ENCODE results near the gene CASZ1.

DNA sequence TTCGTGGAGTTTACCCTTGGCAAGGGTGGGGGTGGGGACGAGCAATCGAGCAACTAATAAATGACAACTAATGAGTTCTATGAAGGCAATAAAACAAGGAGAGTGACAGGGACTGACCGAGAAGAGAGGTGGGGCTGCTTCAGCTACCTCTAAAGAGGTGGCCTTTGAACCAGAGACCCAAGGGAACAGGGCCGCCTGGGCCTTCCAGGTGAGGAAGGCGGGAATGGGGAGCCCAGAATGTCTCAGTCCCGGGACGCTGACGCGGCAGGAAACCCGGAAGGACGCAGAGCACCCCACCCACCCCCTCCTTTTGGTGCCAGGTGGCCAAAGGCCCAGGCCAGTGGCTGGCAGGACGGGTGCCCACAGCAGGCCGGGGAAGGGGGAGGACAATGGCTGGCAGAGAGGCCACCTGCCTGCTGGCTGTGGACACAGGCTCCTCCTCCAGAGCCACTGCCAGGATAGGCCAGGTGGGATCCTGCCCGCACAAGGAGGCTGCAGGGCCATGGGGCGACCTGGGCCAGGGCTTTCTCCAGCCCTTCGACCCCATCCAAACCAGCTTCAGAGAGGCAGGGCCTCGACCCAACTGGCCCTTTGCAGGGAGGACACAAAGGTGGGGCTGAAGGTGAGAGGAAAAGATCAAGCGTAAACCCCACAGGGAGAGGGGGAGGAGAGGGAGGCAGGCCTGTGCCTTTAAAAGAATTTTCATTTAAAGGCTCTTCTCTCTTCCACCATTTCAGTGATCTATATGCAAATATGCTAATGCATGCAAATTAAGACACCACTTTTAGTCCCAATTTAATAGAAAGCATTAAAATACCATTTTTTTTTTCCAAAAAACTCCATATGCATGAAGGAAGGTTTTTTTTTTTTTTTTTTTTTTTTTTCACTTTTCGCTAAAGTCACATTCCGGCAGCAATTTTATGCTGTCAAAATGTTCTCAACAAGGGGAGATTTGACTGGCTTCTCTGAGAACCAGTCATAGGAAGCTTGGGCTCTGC lies 58.1 kb downstream of the CASZ1 start:
- TF ChIP-seq, protein P1, sequence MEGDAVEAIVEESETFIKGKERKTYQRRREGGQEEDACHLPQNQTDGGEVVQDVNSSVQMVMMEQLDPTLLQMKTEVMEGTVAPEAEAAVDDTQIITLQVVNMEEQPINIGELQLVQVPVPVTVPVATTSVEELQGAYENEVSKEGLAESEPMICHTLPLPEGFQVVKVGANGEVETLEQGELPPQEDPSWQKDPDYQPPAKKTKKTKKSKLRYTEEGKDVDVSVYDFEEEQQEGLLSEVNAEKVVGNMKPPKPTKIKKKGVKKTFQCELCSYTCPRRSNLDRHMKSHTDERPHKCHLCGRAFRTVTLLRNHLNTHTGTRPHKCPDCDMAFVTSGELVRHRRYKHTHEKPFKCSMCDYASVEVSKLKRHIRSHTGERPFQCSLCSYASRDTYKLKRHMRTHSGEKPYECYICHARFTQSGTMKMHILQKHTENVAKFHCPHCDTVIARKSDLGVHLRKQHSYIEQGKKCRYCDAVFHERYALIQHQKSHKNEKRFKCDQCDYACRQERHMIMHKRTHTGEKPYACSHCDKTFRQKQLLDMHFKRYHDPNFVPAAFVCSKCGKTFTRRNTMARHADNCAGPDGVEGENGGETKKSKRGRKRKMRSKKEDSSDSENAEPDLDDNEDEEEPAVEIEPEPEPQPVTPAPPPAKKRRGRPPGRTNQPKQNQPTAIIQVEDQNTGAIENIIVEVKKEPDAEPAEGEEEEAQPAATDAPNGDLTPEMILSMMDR (IDR thresholded peaks at IDR 0.05; ENCODE audit: extremely low read depth in 1 of 2, insufficient read depth in 1 of 2, low read depth in 1 of 2, low read length in 2 of 2) = no peak
- TF ChIP-seq JUN (IDR thresholded peaks at IDR 0.05; ENCODE audit: borderline replicate concordance, insufficient read depth, insufficient read length, low read depth) (no peak), MAX (IDR thresholded peaks at IDR 0.05; ENCODE audit: insufficient read depth, insufficient read length) (no peak), EZH2 (IDR thresholded peaks at IDR 0.05; ENCODE audit: borderline replicate concordance, low read depth, low read length, severe bottlenecking) (no peak), POLR2A (IDR thresholded peaks at IDR 0.05; ENCODE audit: low read depth, low read length) (no peak), POLR2AphosphoS5 (IDR thresholded peaks at IDR 0.05; ENCODE audit: insufficient read depth, low read depth, low read length) (no peak), FOS (IDR thresholded peaks at IDR 0.05; ENCODE audit: borderline replicate concordance, insufficient read depth, low read length) (no peak)
